Nephron progenitor cell (in vitro differentiated cells): ENCODE measurements around the gene WNT2.

Experiments used
- DNase-seq: peaks from one replicate; pipeline ENCODE4 v3.0.0; 2021
- H3K27ac Mint-ChIP-seq: 2 replicates; pipeline ENCODE4 v1.8.0; 2021; ENCODE audit warnings: mild to moderate bottlenecking, moderate library complexity, mixed read lengths
- H3K27me3 Mint-ChIP-seq: 2 replicates; pipeline ENCODE4 v1.8.0; 2021; ENCODE audit warnings: mild to moderate bottlenecking, low read depth, mixed read lengths; ENCODE audit not compliant: poor library complexity
- H3K36me3 Mint-ChIP-seq: 2 replicates; pipeline ENCODE4 v1.8.0; 2021; ENCODE audit warnings: low read depth, mixed read lengths
- H3K4me1 Mint-ChIP-seq: 2 replicates; pipeline ENCODE4 v1.8.0; 2021; ENCODE audit warnings: mixed read lengths
- H3K4me3 Mint-ChIP-seq: 2 replicates; pipeline ENCODE4 v1.8.0; 2021; ENCODE audit warnings: mild to moderate bottlenecking, moderate library complexity, mixed read lengths
- H3K9me3 Mint-ChIP-seq: 2 replicates; pipeline ENCODE4 v1.8.0; 2021; ENCODE audit warnings: mild to moderate bottlenecking, moderate library complexity, mixed read lengths
- CTCF ChIP-seq: fragments of 200-600 bp; sonication (generic); IDR thresholded peaks from 2 replicates; pipeline ENCODE4 v1.5.0; 2021; ENCODE audit warnings: antibody characterized with exemption

WNT2 gene

GRCh38 chr7:117269886-117270285 lies 53.0 kb downstream of the WNT2 start:
- DNase-seq: no peak
- H3K36me3 Mint-ChIP-seq: no peaks in the 10 kb centered on the region
- H3K27ac Mint-ChIP-seq: no peak overlapping the region
- peaks cover 3% of the 10 kb centered on the region for H3K27me3 Mint-ChIP-seq
- peaks cover 32% of the 10 kb centered on the region for H3K4me1 Mint-ChIP-seq
- TF ChIP-seq CTCF: no peak
- H3K4me3 Mint-ChIP-seq: no peak overlapping the region
- peaks cover 11% of the 10 kb centered on the region for H3K9me3 Mint-ChIP-seq

DNA sequence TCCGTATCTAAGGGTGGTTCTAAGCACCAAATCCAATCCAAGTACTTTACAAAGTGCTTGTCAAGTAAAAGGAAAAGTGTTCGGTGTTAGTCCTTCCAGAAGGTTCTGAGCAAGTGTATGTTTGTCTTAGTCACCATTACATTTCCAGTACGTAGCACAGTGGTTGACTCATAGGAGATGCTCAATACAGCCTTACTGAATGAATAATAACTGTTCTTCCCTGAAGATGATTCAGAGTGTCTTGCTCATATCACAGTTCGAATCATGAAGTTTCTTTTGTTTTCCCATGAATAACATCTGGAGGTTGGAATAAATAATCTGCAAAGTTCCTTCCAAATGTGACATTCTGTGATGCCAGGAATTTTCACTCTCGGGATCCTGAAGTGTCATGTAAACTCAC lies 53.4 kb downstream of the WNT2 start:
- peaks cover 30% of the 10 kb centered on the region for H3K4me1 Mint-ChIP-seq
- no peak overlapping the region for H3K4me3 Mint-ChIP-seq
- no peaks in the 10 kb centered on the region for H3K36me3 Mint-ChIP-seq
- no peak overlapping the region for H3K27ac Mint-ChIP-seq
- TF ChIP-seq CTCF: no peak
- peaks cover 11% of the 10 kb centered on the region for H3K9me3 Mint-ChIP-seq
- H3K27me3 Mint-ChIP-seq: peaks cover 3% of the 10 kb centered on the region
- no peak for DNase-seq

DNA sequence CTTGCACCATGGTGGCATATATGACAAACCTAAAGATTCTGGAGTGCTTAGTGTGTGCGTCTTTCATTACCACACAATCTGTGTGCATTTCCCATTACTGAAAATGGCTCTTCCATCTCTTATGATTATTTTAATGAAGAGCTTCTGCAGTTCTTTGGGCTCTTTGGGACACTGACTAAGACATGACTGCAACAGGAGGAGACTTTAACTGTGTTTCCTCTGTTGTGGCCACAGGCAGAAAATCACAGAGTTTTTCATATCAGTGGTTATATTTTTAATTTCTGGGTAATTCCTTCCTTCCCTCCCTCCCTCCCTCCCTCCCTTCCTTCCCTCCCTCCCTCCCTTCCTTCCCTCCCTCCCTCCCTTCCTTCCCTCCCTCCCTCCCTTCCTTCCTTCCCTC lies 58.1 kb downstream of the WNT2 start:
- Mint-ChIP-seq H3K9me3 (peaks cover 11% of the 10 kb centered on the region), H3K27me3 (peaks cover 5% of the 10 kb centered on the region), H3K4me1 (no peaks in the 10 kb centered on the region), H3K36me3 (no peaks in the 10 kb centered on the region), H3K27ac (no peak overlapping the region), H3K4me3 (no peak overlapping the region)
- no peak for DNase-seq
- TF ChIP-seq CTCF: no peak

- Mint-ChIP-seq H3K4me3 (no peak overlapping the region), H3K9me3 (peaks cover 11% of the 10 kb centered on the region), H3K27ac (no peak overlapping the region), H3K27me3 (peaks cover 5% of the 10 kb centered on the region), H3K36me3 (no peaks in the 10 kb centered on the region), H3K4me1 (no peaks in the 10 kb centered on the region)
- DNase-seq: no peak
- TF ChIP-seq CTCF: no peak
Observed at GRCh38 chr7:117262546-117262945, 60.3 kb downstream of the WNT2 start.

GRCh38 chr7:117259615-117260014 lies 63.2 kb downstream of the WNT2 start:
- H3K27ac Mint-ChIP-seq: no peak overlapping the region
- no peak for DNase-seq
- no peak for TF ChIP-seq CTCF
- H3K36me3 Mint-ChIP-seq: no peaks in the 10 kb centered on the region
- no peaks in the 10 kb centered on the region for H3K4me1 Mint-ChIP-seq
- no peak overlapping the region for H3K4me3 Mint-ChIP-seq
- H3K27me3 Mint-ChIP-seq: peaks cover 9% of the 10 kb centered on the region
- H3K9me3 Mint-ChIP-seq: no peaks in the 10 kb centered on the region

DNA sequence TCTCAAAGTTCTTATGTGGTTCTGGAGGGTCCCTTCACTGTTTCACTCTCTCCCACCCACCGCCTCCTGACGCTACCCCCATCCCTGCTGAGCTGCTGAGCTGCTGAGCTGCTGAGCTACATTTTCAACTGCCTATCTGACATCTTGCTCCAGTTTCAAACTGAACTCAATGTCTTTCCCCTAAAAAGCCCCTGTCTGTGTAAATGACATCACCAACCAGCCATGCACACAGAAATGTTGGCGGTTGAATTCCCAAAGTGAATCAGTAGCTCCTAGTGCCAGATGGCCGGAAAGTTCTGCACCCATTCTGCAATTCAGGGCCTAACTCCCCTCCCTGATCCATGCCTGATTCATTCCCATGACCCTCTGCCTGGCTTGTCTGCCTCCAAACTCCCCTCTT lies 71.2 kb downstream of the WNT2 start:
- peaks cover 4% of the 10 kb centered on the region for H3K27me3 Mint-ChIP-seq
- peaks cover 27% of the 10 kb centered on the region for H3K4me1 Mint-ChIP-seq
- H3K9me3 Mint-ChIP-seq: peaks cover 3% of the 10 kb centered on the region
- H3K36me3 Mint-ChIP-seq: no peaks in the 10 kb centered on the region
- no peak overlapping the region for H3K4me3 Mint-ChIP-seq
- no peak for TF ChIP-seq CTCF
- no peak overlapping the region for H3K27ac Mint-ChIP-seq
- no peak for DNase-seq
